K562 (cell line): ENCODE measurements around the gene COL26A1. TPM values are rescaled to one million over a fixed set of nuclear protein-coding genes. Genes with fewer than 3 reads are reported as not detected.

ENCODE experiments used
- ATAC-seq: fragments of 200-7000 bp; cut with Tn5 transposase; 3 replicates; pipeline ENCODE4 v1.9.1; 2020; ENCODE audit warnings: moderate library complexity
- BruUV-seq: library from RNA; stranded (reverse); fragments of 400-500 nt; replicated peaks from 2 replicates; lab custom pipeline; 2021; lab: Mats Ljungman, UMichigan
- CTCF ChIA-PET: fragments of 300-600 bp; formaldehyde crosslinking; extraction: SDS; loops from one replicate; lab custom pipeline; 2021; ENCODE audit warnings: low intra/inter-chr PET ratio; lab: Yijun Ruan, JAX
- POLR2A ChIA-PET: fragments of 300-600, 350-650 bp; sonication (Branson Sonifier 250); formaldehyde crosslinking; extraction: SDS; loops from one replicate; lab custom pipeline; 2021; ENCODE audit warnings: antibody characterized with exemption, inconsistent platforms; lab: Yijun Ruan, JAX
- DNase-seq, 4 experiments: peaks; one replicate each; pipeline versions ENCODE4 v3.0.0 to v3.0.0-alpha.2; 2011 to 2018; ENCODE audit warnings: low spot score in 3 of 4, mixed read lengths in 3 of 4; ENCODE audit errors: extremely low read depth in 1 of 4
- FAIRE-seq: peaks from 2 replicates; lab custom pipeline; 2011; peaks lifted over from hg19 to GRCh38; lab: Jason Lieb, UNC
- H2AFZ ChIP-seq: 2 replicates; pipeline ENCODE4 v1.6.0; 2011; ENCODE audit warnings: low read depth, low read length, control low read depth, inconsistent platforms
- H3K27ac ChIP-seq: fragments of 200-600 bp; 3 replicates; pipeline ENCODE4 v1.8.0; 2011; ENCODE audit warnings: low read depth, mild to moderate bottlenecking, control low read depth, inconsistent platforms, low read length, moderate library complexity, mixed read lengths; ENCODE audit errors: extremely low read depth
- H3K27me3 ChIP-seq, 2 experiments: fragments of 300-600 bp in 1 of 2; 2 replicates in 1 of 2; 3 replicates in 1 of 2; pipeline versions ENCODE4 v1.6.0 to v1.8.0; 2011; ENCODE audit warnings: inconsistent platforms in 2 of 2, low read length in 2 of 2, mild to moderate bottlenecking in 1 of 2, mixed read lengths in 1 of 2, moderate library complexity in 1 of 2; ENCODE audit not compliant: control insufficient read depth in 2 of 2, insufficient read depth in 2 of 2
- H3K36me3 ChIP-seq: fragments of 300-600 bp; 3 replicates; pipeline ENCODE4 v1.8.0; 2011; ENCODE audit warnings: mild to moderate bottlenecking, low read length, inconsistent platforms; ENCODE audit not compliant: control insufficient read depth, insufficient read depth
- H3K4me1 ChIP-seq, 2 experiments: fragments of 200-600 bp in 1 of 2; replicated peaks in 1 of 2; 2 replicates in 1 of 2; 3 replicates in 1 of 2; pipeline versions ENCODE4 v1.5.1 to v1.8.0; 2011; ENCODE audit warnings: inconsistent platforms in 2 of 2, low read length in 2 of 2, mild to moderate bottlenecking in 1 of 2, mixed read lengths in 1 of 2, moderate library complexity in 1 of 2; ENCODE audit not compliant: control insufficient read depth in 2 of 2, insufficient read depth in 2 of 2
- H3K4me2 ChIP-seq: 2 replicates; pipeline ENCODE4 v1.6.1; 2011; ENCODE audit warnings: low read length, control low read depth, inconsistent platforms, mixed read lengths; ENCODE audit not compliant: insufficient read depth
- H3K4me3 ChIP-seq: fragments of 200-600 bp; sonication (generic), shearing (Covaris generic); 2 replicates; pipeline ENCODE4 v1.5.1; 2016; ENCODE audit warnings: control low read depth, inconsistent platforms
- H3K79me2 ChIP-seq: fragments of 200-600 bp; 3 replicates; pipeline ENCODE4 v1.8.0; 2011; ENCODE audit warnings: low read length, inconsistent platforms; ENCODE audit not compliant: control insufficient read depth, insufficient read depth
- H3K9ac ChIP-seq, 2 experiments: 2 replicates each; pipeline versions ENCODE4 v1.6.0 to v1.6.1; 2011; ENCODE audit warnings: low read depth in 2 of 2, low read length in 2 of 2, control low read depth in 1 of 2, inconsistent platforms in 1 of 2, mild to moderate bottlenecking in 1 of 2, mixed read lengths in 1 of 2; ENCODE audit not compliant: insufficient read depth in 1 of 2
- H3K9me1 ChIP-seq: one replicate; pipeline ENCODE4 v1.6.0; 2011; ENCODE audit warnings: inconsistent platforms, mild to moderate bottlenecking, low read length, moderate library complexity; ENCODE audit not compliant: control insufficient read depth, insufficient read depth
- H3K9me3 ChIP-seq: replicated peaks from 2 replicates; pipeline ENCODE4 v1.5.1; 2011; ENCODE audit warnings: low read depth, low read length, inconsistent platforms; ENCODE audit not compliant: control insufficient read depth, insufficient read depth
- H4K20me1 ChIP-seq: replicated peaks from 2 replicates; pipeline ENCODE4 v1.6.1; 2011; ENCODE audit warnings: low read length, inconsistent platforms, mixed read lengths; ENCODE audit not compliant: control insufficient read depth, insufficient read depth
- ARID3B ChIP-seq: fragments of 250-450 bp; sonication (Bioruptor Pico); IDR thresholded peaks from 2 replicates; pipeline ENCODE4 v1.4.0; 2020; ENCODE audit warnings: borderline replicate concordance
- MCM3 ChIP-seq: fragments of 450-650 bp; IDR thresholded peaks from 2 replicates; pipeline ENCODE4 v1.6.1; 2016
- POLR3A ChIP-seq: IDR thresholded peaks from 2 replicates; pipeline ENCODE4 v1.6.1; 2011; ENCODE audit warnings: borderline replicate concordance, mild to moderate bottlenecking, moderate library complexity; ENCODE audit not compliant: insufficient read length, insufficient read depth; ENCODE audit errors: extremely low read depth
- STAT5A ChIP-seq: IDR thresholded peaks from 2 replicates; pipeline ENCODE4 v1.6.1; 2012; ENCODE audit warnings: low read length, inconsistent platforms, borderline replicate concordance
- XRCC3 ChIP-seq: fragments of 450-650 bp; IDR thresholded peaks from 2 replicates; pipeline ENCODE4 v1.6.1; 2017; ENCODE audit warnings: mild to moderate bottlenecking, moderate library complexity
- ZNF12 ChIP-seq: sonication (generic); formaldehyde crosslinking; IDR thresholded peaks from 2 replicates; pipeline ENCODE4 v1.4.0; 2020; ENCODE audit warnings: mild to moderate bottlenecking, missing genetic modification reagents
- ZNF121 ChIP-seq: sonication (generic); formaldehyde crosslinking; conservative IDR thresholded peaks from 2 replicates; pipeline ENCODE4 v1.8.0; 2022; ENCODE audit warnings: missing genetic modification reagents
- ZNF561 ChIP-seq: fragments of 450-650 bp; formaldehyde crosslinking; conservative IDR thresholded peaks from 2 replicates; pipeline ENCODE4 v1.4.0; 2020; ENCODE audit warnings: mild to moderate bottlenecking, moderate library complexity
- ZNF764 ChIP-seq: fragments of 250-450 bp; sonication (Bioruptor Pico); IDR thresholded peaks from 2 replicates; pipeline ENCODE4 v1.4.0; 2020; ENCODE audit warnings: low read depth, mild to moderate bottlenecking, moderate library complexity
- WGBS: fragments of 100-300 bp; shearing (Covaris generic); methylation state at CpG from one replicate; pipeline ENCODE4 v1.1.6; 2016; ENCODE audit warnings: low coverage, mixed read lengths; ENCODE audit not compliant: insufficient coverage; ENCODE audit errors: missing lambda C conversion rate; 5-methylcytosine and 5-hydroxymethylcytosine counted together
- in situ Hi-C: fragments of 300-500 bp; cut with MboI; formaldehyde crosslinking; loops from 4 replicates; pipeline ENCODE4 v1.15.0; 2018; ENCODE audit warnings: inconsistent platforms, mixed read lengths
- intact Hi-C: fragments of 100-400 bp; cut with micrococcal nuclease; formaldehyde crosslinking; loops from 2 replicates; pipeline ENCODE4 v1.14.2; 2022
- polyA plus RNA-seq, 8 experiments: library from polyadenylated mRNA; depleted of rRNA in 4 of 8; stranded (reverse) in 5 of 8; unstranded in 3 of 8; fragments of >200 nt; fragmentation: Nextera tagmentation in 2 of 8; fragmentation: Illumina TruSeq in 1 of 8; extraction: Ambion mirVana in 2 of 8; extraction: Trizol in 1 of 8; gene quantifications; 2 replicates each; pipeline versions ENCODE4 v1.2.1 to v1.2.3, GENCODE V29; 2011 to 2014; ENCODE audit warnings: inconsistent platforms in 1 of 8, missing spikeins in 1 of 8
- total RNA-seq, 7 experiments: library from RNA; depleted of rRNA in 6 of 7; stranded (reverse); fragments of >200 nt in 6 of 7; fragmentation: Illumina TruSeq in 2 of 7; extraction: Trizol in 2 of 7; gene quantifications; 2 replicates each; pipeline versions ENCODE4 v1.2.1 to v1.2.3, GENCODE V29; 2011 to 2021; ENCODE audit warnings: low replicate concordance in 1 of 7

COL26A1 gene
- total and polyA plus RNA-seq, 9 of the 15 experiments (the other 6 are each of a cell fraction or from before 2014, with no cell fraction given): 0.04 to 0.39 (median 0.07) TPM; not detected in 5

- Histone ChIP-seq H3K4me1 (peaks cover 0 to 5% of the 10 kb centered on the region in 2 experiments; a peak in 2 of 5 replicates), H3K9ac (no peak overlapping the region), H3K9me3 (no peaks in the 10 kb centered on the region), H3K36me3 (no peaks in the 10 kb centered on the region), H3K4me3 (no peak overlapping the region), H3K4me2 (no peak overlapping the region), H3K9me1 (no peaks in the 10 kb centered on the region), H3K27me3 (peaks cover 19 to 52% of the 10 kb centered on the region in 2 experiments; a peak in 4 of 5 replicates), H3K27ac (no peak overlapping the region), H4K20me1 (no peaks in the 10 kb centered on the region), H2AFZ (no peak overlapping the region), H3K79me2 (no peaks in the 10 kb centered on the region)
- WGBS: 3% methylated on average over 8 of the region's 8 CpGs
- no TSS peak for BruUV-seq
- in situ Hi-C loops (no loop called here), intact Hi-C loops (no loop called here)
- no peak for FAIRE-seq
- DNase-seq: no peak
- no peak for TF ChIP-seq ZNF561 (CRISPR knock-in tag)
- no peak for TF ChIP-seq XRCC3
- no peak for TF ChIP-seq STAT5A
- TF ChIP-seq ZNF764 (CRISPR knock-in tag): no peak
- TF ChIP-seq POLR3A: no peak
- no peak for TF ChIP-seq MCM3
- TF ChIP-seq ARID3B: no peak
- TF ChIP-seq ZNF12 (CRISPR knock-in tag): no peak
- TF ChIP-seq ZNF121 (CRISPR knock-in tag): peak; percentile 52; the same call in 1 of the 2 replicates
- CTCF ChIA-PET: no interaction called here
- no peak for ATAC-seq
- POLR2A ChIA-PET: interaction anchor here (0.7 to 1.0 kb wide), 2 partner anchors 9 to 24 kb away, joined by 3 read pairs; no protein-coding TSS in a partner anchor
These were observed 23.5 kb downstream of the COL26A1 start for GRCh38 chr7:101386177-101386557.
